DMS114 treated with DMSO at 0.1 percent for 48 hours (cell line): ENCODE results near the gene PDE7B.

Experiments
- DNase-seq: peaks from one replicate; lab custom pipeline; 2025; ENCODE audit not compliant: unreplicated experiment; lab: John Stamatoyannopoulos, UW

PDE7B gene

GRCh38 chr6:135922746-135923145 lies 71.2 kb downstream of the PDE7B start:
- DNase-seq: no peak

GRCh38 chr6:135932651-135933050 lies 81.2 kb downstream of the PDE7B start:
- DNase-seq: no peak

- no peak for DNase-seq
These were observed 84.6 kb downstream of the PDE7B start for GRCh38 chr6:135935941-135936601.

- no peak for DNase-seq
These were observed 85.1 kb downstream of the PDE7B start for GRCh38 chr6:135936606-135937005.

GRCh38 chr6:135937106-135937505 lies 85.6 kb downstream of the PDE7B start:
- DNase-seq: no peak

GRCh38 chr6:135938576-135939207 lies 87.2 kb downstream of the PDE7B start:
- no peak for DNase-seq

- DNase-seq: no peak
These were observed 87.7 kb downstream of the PDE7B start for GRCh38 chr6:135939208-135939591.

GRCh38 chr6:135940616-135941167 lies 89.2 kb downstream of the PDE7B start:
- no peak for DNase-seq

GRCh38 chr6:135941275-135942025 lies 89.9 kb downstream of the PDE7B start:
- no peak for DNase-seq

- no peak for DNase-seq
These were observed 92.6 kb downstream of the PDE7B start for GRCh38 chr6:135944120-135944519.

GRCh38 chr6:135946674-135947073 lies 95.2 kb downstream of the PDE7B start:
- no peak for DNase-seq

GRCh38 chr6:135950669-135951068 lies 99.2 kb downstream of the PDE7B start:
- no peak for DNase-seq

GRCh38 chr6:135951169-135951568 lies 99.7 kb downstream of the PDE7B start:
- DNase-seq: no peak

- no peak for DNase-seq
These were observed 102.3 kb downstream of the PDE7B start for GRCh38 chr6:135953818-135954217.

GRCh38 chr6:135955099-135955498 lies 103.6 kb downstream of the PDE7B start:
- no peak for DNase-seq

GRCh38 chr6:135962731-135963130 lies 111.2 kb downstream of the PDE7B start:
- no peak for DNase-seq

- DNase-seq: no peak
These were observed 119.2 kb downstream of the PDE7B start for GRCh38 chr6:135970750-135971149.

- DNase-seq: no peak
These were observed 119.8 kb downstream of the PDE7B start for GRCh38 chr6:135971351-135971750.

GRCh38 chr6:135972150-135972549 lies 120.6 kb downstream of the PDE7B start:
- no peak for DNase-seq

- DNase-seq: no peak
These were observed 121.1 kb downstream of the PDE7B start for GRCh38 chr6:135972586-135972985.

- no peak for DNase-seq
These were observed 122.9 kb downstream of the PDE7B start for GRCh38 chr6:135974426-135974825.

GRCh38 chr6:135976585-135976984 lies 125.1 kb downstream of the PDE7B start:
- no peak for DNase-seq
